Measurements from ENCODE around the gene ROBO3.

Gene ROBO3

GRCh38 chr11:124897674-124898262, 32.5 kb downstream of the ROBO3 start, which contains the start of gene ROBO4:
Gene ROBO4, minus strand, starts transcription at chr11:124897865. Its CDS starts 70 bp downstream, at chr11:124897795.
- H3K4me3 ChIP-seq (ENCODE audit: low read length) = no peak within 1 kb of the TSS
- no peak for DNase-seq (ENCODE audit: low read depth)
- TF ChIP-seq CTCF (conservative IDR thresholded peaks at IDR 0.05; ENCODE audit: low read length) = no peak; the same call in 1 of the 2 replicates

- peak; percentile 21; the same call in 1 of the 2 replicates for TF ChIP-seq CTCF (conservative IDR thresholded peaks at IDR 0.05; ENCODE audit: low read length)
- H3K4me3 ChIP-seq (ENCODE audit: low read length) = no peak overlapping the region
- peak; percentile 91 for DNase-seq (ENCODE audit: low read depth)
Measured at GRCh38 chr11:124898263-124898680, 33.0 kb downstream of the ROBO3 start.

GRCh38 chr11:124898711-124899110, 33.5 kb downstream of the ROBO3 start:
- H3K4me3 ChIP-seq (ENCODE audit: low read length) = no peak overlapping the region; the same call in 1 of the 2 replicates
- no peak for TF ChIP-seq CTCF (conservative IDR thresholded peaks at IDR 0.05; ENCODE audit: low read length)
- DNase-seq (ENCODE audit: low read depth) = peak; percentile 74

- H3K4me3 ChIP-seq (ENCODE audit: low read length) = no peak overlapping the region
- no peak for TF ChIP-seq CTCF (conservative IDR thresholded peaks at IDR 0.05; ENCODE audit: low read length)
Measured at GRCh38 chr11:124899383-124900145, 34.3 kb downstream of the ROBO3 start.

GRCh38 chr11:124900464-124900863, 35.2 kb downstream of the ROBO3 start:
- H3K4me3 ChIP-seq (ENCODE audit: low read length) = no peak overlapping the region
- no peak for TF ChIP-seq CTCF (conservative IDR thresholded peaks at IDR 0.05; ENCODE audit: low read length)
- DNase-seq (ENCODE audit: low read depth) = peak; percentile 90

More at GRCh38 chr11:124899383-124900145, 34.3 kb downstream of the ROBO3 start:
- no peak for DNase-seq (ENCODE audit: low read depth)

- no peak for DNase-seq (ENCODE audit: low read depth)
- no peak for TF ChIP-seq CTCF (conservative IDR thresholded peaks at IDR 0.05; ENCODE audit: low read length)
Measured at GRCh38 chr11:124902616-124903015, 37.4 kb downstream of the ROBO3 start.

More at GRCh38 chr11:124902616-124903015, 37.4 kb downstream of the ROBO3 start:
- no peak overlapping the region for H3K4me3 ChIP-seq (ENCODE audit: low read length)
